Measurements from ENCODE around the gene TANGO6.
"Not testable (repeated sequence)": the region's sequence is repeated elsewhere in the genome, so short reads cannot be mapped to it uniquely, and the experiment has no call there.

The TANGO6 gene

GRCh38 chr16:69019811-69020210, 176.5 kb downstream of the TANGO6 start:
- no peak for DNase-seq

DNA sequence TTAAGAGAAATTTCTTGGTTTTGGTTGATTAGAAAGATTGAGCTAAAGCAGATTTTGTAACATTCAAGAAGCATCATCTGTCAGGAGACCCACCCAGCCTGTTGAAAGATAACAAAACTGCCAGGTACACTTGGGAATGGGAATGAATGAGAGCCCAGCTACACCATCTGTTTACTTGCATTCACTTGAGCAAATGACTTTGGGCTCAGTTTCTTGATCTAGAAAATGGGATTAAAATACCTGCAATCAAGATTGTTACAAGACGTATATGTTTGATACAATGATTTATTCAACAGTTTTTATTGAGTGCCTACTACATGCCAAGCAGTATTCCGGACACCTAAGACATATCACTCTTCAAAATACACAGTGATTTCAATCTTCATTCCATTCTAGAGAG, 185.8 kb downstream of the TANGO6 start:
- no peak for DNase-seq

- DNase-seq = no peak
These were observed 188.6 kb downstream of the TANGO6 start for GRCh38 chr16:69031877-69032301.

GRCh38 chr16:69033151-69033949, 190.0 kb downstream of the TANGO6 start:
- DNase-seq = no peak

DNA sequence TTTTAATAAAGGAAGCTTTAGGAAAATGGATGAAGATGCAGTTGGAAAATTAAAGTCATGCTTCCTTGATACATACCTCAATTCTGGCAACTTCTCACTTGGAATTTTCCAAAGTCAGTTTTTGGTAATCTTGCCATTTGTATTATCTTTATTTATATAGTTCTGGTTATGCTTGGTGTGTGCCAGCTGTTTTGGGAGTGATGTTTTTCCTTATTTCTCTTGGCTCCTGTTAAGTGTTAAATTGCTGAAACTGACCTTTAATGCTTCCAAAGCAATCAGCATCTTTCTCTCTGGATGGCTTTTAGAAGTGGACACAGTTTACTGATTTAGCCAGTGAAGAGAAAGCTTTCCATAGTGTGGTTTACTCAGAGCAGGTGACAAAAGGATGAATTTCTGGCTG, 192.0 kb downstream of the TANGO6 start:
- no peak for DNase-seq

DNA sequence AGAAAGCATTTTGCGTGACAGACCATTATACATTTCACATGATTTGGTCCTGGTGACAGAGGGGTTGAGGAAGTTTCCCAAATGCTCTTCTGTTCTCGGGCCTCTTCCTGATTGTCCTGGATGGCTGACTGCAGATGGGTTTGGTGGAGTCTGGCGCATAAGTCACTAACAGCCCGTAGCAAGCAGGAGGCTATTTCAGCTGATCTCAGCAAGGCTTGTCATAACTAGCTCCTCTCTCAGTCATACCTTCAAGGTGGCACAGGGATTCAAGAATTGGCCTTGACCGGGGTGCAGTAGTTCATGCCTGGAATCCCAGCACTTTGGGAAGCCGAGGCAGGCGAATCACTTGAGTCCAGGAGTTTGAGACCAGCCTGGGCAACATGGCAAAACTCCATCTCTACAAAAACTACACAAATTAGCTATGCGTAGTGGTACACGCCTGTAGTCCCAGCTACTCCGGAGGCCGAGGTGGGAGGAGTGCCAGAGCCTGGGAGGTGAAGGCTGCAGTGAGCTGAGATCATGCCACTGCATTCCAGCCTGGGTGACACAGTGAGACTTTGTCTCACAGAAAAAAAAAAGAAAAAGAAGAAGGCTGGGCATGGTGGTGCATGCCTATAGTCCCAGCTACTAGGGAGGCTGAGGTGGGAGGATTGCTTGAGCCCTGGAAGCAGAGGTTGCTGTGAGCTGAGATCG, 193.2 kb downstream of the TANGO6 start:
- DNase-seq = no peak

GRCh38 chr16:69037373-69038160, 194.2 kb downstream of the TANGO6 start:
- no peak for DNase-seq

- DNase-seq = no peak
These were observed 196.1 kb downstream of the TANGO6 start for GRCh38 chr16:69039333-69039941.

GRCh38 chr16:69040144-69040909, 197.0 kb downstream of the TANGO6 start:
- no peak for DNase-seq

GRCh38 chr16:69048328-69049120, 205.2 kb downstream of the TANGO6 start:
- DNase-seq = no peak

- no peak for DNase-seq
These were observed 205.8 kb downstream of the TANGO6 start for GRCh38 chr16:69049146-69049545.

GRCh38 chr16:69049603-69050375, 206.5 kb downstream of the TANGO6 start:
- no peak for DNase-seq

- not testable (repeated sequence) for DNase-seq
These were observed 208.1 kb downstream of the TANGO6 start for GRCh38 chr16:69051517-69051830.

GRCh38 chr16:69055008-69055407, 211.7 kb downstream of the TANGO6 start:
- no peak for DNase-seq

DNA sequence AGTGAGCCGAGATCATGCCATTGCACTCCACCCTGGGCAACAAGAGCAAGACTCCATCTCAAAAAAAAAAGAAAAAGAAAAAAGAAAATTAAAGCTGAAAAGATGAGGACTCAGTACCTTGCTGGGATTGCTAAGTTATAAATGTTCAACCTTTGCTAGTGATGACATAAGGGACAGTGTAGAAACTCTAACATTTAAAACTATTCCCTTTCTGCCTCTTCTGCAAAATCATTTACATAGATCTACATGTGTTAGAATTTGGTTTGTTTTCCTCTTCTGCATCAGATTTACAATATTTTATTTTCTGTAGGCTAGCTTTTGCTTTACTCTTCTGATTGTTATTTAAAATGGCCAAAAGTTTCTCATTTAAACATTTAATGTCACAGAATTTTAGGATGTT, 212.6 kb downstream of the TANGO6 start:
- DNase-seq = no peak

DNA sequence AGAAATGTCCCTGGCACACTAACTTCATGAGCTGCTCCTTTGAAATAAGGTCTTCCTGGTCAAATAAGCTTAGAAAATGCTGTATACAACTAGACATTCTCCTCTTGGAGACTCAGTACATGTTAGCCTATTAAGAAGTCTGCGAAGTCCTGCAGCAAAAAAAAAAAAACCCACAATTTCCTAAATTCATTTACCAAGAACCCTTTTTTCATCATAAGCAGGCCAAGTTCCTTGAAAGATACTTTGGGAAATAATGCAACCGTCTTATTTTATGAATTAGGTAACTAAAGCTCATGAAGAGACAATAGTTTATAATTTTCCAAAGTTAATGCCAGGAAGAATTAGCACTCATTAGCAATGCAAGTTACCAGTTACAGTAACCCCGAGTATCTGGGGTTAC, 213.1 kb downstream of the TANGO6 start:
- no peak for DNase-seq

GRCh38 chr16:69057400-69058378, 214.4 kb downstream of the TANGO6 start:
- DNase-seq = no peak

DNA sequence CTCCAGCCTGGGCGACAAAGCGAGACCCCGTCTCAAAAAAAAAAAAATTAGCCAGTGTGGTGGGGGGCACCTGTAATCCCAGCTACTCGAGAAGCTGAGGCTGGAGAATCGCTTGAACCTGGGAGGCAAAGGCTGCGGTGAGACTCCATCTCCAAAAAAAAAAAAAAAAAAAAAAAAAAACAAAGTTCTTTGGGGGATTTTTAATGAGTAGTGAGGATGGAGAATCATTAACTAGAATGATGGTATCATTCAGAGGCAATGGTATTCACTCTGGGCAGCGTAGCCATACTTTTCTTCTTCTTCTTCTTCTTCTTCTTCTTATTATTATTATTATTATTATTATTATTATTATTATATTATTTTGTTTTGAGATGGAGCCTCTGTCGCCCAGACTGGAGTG, 220.2 kb downstream of the TANGO6 start:
- DNase-seq = not testable (repeated sequence)

DNA sequence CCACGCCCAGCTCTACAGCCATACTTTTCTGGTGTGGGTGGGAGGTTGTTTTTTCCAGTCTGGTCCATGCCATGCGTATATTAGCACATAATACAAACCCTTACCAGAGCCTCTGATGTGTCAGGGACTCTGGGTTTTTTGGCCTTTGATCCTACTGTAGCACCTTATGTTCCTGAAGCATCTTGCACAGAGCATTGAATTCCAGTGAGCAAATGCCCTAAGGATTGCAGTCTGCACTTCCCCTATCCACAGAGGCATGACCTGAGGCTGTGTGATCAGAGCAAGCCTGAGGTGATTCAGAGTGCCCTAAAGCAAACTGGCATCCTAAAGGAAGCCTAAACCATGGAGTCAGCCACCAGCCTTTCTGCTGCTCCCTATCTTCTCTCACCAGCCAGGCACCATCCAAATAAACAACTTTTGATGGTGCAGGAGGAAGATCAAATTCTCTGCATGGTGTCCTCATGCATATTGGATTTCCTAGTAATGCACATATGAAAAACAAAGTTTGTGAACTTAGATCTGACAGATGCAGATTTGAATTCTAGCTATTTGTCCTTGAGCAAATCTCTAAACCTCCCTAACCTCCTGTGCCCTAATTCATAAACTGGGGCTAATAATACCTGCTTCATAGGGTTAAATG, 220.9 kb downstream of the TANGO6 start:
- no peak for DNase-seq
